Measurements from ENCODE around the gene STYXL2.

STYXL2 gene

GRCh38 chr1:167093846-167094516 lies at the start of gene STYXL2:
Gene STYXL2 (plus strand): TSS chr1:167094075. CDS start chr1:167094850, 775 bp downstream.
- no peak for DNase-seq

- no peak for DNase-seq
These were observed 42.0 kb upstream of the STYXL2 start for GRCh38 chr1:167051907-167052306.

DNA sequence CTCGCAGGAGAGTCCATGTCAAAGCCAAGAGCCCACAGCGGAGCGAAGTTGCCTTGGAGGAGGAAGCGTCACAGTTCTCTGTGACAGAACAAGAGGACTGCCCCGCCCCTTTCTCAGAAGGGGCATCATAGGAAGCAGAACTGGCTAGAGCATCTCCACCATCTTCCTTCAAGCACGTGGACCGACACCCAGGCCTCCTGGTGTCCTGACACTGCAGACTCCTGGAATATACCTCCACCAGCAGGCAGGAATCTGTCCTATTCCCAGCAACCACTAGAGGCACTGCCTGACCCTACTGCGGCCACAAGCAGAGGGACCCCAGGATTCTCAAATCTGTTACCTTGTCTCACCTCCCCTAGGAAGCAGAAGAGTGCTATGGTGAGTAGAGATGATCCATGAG lies 41.5 kb upstream of the STYXL2 start:
- DNase-seq = peak; percentile 10

DNA sequence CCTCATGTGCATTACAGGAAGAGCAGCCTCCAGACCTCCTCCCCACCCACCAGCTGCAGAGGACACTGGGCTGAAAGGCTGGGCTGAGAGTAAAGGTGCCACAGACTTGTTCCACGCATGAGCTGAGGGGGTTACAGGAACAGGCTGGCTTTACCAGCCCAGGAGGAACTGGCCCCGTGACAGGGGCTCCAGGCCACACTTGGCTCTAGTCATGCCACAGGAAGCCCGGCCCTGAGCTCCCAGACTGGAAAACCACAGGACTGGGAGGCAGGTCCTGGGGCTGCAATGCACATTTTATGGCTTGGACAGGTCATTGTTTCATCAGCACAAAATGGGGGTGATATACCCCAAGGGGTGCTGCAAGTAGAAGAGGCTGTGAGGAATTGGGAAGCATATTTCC lies 39.3 kb upstream of the STYXL2 start:
- DNase-seq = no peak

- DNase-seq = no peak
These were observed 38.8 kb upstream of the STYXL2 start for GRCh38 chr1:167054946-167055630.

DNA sequence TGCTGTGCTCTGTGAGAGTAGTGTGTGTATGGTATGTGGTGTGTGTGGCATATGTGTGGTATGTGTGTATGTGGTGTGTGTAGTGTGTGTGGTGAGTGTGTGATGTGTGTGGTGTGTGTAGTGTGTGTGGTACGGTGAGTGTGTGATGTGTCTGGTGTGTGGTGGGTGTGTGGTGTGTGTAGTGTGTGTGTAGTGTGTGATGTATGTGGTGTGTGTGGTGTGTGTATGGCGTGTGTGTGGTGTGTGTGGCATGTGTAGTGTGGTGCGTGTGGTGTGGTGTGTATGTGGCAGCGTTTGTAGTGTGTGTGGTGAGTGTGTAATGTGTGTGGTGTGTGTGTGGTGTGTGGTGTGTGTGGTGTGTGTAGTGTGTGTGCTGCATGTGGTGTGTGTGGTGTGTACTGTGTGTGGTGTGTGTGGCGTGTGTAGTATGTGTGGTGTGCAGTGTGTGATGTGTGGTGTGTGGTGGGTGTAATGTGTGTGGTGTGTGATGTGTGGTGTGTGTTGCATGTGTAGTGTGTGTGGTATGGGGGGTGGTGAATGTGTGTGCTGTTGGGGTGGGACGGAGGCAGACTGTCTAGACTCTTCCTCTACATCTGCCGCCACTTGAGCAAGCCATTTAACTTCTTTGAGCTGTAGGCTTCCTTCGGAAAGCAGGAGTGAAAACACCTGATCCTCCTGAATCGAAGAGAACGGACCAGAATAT lies 37.2 kb upstream of the STYXL2 start:
- no peak for DNase-seq

DNA sequence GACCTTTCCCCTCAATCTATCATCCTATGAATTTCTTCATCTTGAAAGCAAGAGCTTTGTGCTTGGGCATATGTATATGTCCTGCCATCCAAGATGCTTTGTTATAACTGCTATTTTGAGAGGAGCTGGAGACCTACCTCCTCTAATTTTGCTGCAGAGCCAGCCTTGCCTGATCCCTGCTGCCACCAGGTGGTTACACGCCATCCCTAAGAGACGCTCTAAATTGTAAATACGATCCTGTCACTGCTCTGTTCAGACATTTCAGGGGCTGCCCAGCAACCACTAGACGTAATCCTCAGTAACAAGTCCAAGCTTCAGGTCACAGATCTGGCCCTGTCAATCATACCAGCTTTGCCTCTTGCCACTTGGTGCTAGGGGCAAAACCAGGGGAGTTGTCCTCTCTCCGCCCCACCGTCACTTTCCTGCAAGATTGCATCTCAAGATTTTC lies 36.6 kb upstream of the STYXL2 start:
- peak; percentile 87 for DNase-seq

DNA sequence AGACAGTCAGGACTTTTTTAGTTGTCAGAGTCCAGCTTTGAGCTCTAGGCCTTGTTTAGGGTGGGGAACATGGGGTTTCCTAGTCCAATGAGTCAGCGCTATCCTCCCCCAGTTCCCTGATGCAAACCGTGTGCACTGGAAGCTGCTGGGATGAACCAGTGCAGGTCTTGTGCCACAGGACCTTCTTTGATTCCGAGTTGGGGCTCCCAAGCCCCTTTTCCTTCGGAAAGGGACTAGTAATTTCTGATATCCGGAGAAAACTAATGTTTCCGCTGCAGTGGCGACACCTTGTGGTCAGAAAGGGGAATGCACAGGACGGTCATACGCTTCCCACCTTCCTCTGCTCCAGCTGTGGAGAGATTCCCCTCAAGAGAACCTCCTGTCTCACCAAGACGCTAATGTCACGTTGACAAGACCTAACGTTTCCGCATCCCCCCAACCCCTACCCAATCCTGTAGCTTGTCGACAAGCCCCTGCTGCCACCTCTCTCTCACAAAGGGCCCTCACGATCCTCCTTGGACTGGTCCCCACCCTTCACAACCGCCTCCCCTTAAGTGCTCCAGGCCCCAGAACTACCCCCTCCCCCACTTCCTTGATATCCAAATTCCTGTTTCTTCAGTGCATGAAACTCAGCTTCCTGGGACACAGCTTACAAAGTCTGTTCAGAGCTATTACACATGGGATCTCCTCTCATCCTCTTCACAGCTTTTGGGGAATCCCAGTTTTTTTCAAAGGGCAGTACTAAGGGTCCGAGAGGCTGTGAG lies 34.6 kb upstream of the STYXL2 start:
- peak; percentile 66 for DNase-seq

GRCh38 chr1:167059809-167060107 lies 34.1 kb upstream of the STYXL2 start:
- DNase-seq = no peak

- no peak for DNase-seq
These were observed 33.5 kb upstream of the STYXL2 start for GRCh38 chr1:167060141-167061072.

GRCh38 chr1:167061073-167061464 lies 32.8 kb upstream of the STYXL2 start:
- DNase-seq = no peak

GRCh38 chr1:167064621-167065020 lies 29.3 kb upstream of the STYXL2 start:
- no peak for DNase-seq

- peak; percentile 53 for DNase-seq
These were observed 28.4 kb upstream of the STYXL2 start for GRCh38 chr1:167065471-167065870.

DNA sequence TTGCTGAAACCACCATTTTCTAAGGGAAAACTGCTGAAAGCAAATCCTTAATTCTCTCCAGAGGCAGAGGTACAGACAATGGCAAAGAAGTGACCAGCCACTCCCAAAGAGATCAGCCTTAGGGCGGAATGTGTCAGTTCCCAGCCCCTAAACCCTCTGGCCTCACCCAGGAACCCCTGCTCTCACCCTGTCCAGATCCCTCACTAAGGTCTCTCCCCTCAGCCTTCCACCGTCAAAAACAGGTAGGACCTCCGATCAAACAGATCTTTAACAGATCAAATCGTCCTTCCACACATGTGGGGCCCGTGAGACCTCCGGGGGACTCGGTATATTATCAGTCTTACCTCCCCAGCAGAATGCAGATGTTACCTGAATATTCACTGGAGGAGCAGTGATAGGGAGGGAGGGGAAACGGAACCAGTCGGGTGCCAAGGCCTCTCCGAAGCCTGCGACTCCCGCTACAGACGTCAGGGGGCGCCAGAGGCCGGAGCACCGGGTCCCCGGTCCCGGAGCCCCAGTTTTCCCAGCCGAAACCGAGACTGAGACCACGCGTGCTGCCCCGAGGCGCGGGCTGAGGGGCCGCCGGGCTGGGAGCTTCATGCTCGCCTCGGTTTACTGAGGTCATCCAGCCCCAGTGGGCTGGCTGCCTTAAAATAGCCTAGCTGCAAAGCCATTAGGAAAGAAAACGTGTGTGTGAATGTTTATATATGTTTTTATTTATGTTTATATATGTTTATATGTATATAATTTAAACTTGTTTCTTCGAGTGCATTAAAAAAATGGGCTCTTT lies 27.3 kb upstream of the STYXL2 start:
- DNase-seq = peak; percentile 73

- DNase-seq = no peak
These were observed 26.0 kb upstream of the STYXL2 start for GRCh38 chr1:167067904-167068303.

DNA sequence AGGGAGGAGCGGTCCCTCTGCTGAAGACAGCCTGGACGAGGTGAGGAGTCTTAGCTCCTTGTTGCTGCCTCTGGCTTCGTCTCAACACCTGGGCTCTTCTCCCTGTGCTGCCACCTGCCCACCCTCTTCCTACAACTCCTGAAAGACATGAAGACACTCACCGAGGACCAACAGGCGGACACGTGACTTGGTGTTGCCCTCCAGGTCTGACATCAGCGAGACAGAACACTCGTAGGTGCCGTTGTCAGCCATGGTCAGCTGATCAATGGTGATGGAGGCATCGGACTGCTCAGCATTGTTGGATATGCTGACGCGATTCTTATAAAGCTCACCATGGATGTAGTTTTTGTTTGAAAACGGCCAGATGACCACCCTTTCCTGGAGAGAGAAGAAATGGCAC lies 25.1 kb upstream of the STYXL2 start:
- no peak for DNase-seq

- no peak for DNase-seq
These were observed 22.6 kb upstream of the STYXL2 start for GRCh38 chr1:167071286-167071685.

DNA sequence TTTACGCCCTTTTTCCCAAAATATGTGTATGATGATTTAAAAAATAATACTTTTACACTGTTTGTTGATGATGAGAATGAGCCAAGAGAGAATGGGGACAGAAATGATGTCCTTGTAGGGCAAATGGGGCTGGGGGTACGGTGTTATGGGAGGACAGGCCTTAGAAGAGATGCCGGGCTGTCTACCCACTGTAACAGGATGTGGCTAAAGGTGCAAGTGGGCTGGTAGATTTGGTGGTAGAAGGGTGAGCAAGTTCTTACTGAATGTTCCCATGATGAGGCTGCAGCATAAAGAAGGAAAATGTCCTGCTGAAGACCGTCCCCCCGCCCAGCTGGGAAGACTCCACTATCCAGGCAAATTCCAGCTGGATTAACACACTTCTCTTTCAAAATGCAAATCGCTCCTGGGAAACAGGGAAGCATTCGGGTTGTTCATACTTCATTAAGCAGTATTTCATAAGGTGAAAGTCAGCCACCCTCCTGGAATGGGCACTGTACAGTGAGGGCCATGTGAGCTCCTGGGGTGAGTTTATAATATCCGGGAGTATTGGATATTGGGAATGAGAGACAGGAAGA lies 17.7 kb upstream of the STYXL2 start:
- DNase-seq = no peak

DNA sequence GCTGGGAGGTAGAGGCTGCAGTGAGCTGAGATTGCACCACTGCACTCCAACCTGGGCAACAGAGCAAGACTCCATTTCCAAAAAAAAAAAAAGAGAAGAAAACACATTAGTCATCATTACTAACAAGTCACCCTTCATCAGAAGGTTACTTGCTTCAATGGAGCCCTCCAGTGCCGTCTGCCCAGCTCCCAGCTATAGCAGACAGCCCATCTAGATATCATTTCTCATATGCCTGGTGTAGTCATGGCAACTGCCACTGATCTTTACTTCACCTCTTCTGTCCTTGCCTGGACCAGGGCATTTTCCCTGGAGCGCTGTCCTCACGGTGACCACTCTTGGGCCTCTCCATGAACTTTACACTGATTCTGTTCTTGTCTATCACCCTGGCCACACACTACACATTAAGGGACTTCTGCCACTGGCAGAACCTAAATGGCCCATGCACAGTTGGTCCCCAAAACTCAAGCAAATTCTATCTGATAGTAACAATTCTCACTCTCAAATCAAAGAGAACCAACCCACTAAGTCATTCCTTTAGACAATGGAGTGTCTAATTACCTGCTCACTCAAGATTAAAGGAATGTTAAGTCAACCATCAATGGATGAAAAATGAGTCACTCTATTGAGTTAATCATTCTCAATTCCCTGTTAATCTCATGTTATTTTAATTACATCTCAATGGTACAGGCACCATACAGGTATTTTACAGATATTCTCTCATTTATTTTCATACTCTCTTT lies 16.6 kb upstream of the STYXL2 start:
- no peak for DNase-seq

DNA sequence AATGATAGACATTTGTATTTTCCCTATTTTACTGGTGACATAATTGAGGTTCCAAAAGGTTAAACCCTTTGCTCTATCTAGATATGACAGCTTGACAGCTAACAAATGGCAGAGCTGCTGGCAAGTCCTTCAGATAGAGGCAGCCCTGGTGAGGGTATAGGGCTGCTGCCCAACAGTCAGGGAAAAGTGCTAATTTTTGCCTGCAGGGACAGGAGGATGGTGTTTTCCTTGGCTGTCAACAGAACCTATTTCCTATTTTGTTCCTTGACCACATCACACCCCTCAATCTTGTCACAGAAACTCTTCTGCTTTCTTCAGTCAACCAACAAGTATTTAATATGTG lies 16.0 kb upstream of the STYXL2 start:
- DNase-seq = no peak
